NCI-H345 treated with DMSO at 0.1 percent for 48 hours (cell line): ENCODE results near the gene ENPP6.

Experiments used
- DNase-seq: peaks from one replicate; lab custom pipeline; 2025; ENCODE audit not compliant: unreplicated experiment; lab: John Stamatoyannopoulos, UW

The ENPP6 gene

GRCh38 chr4:184192933-184193332 lies 24.7 kb downstream of the ENPP6 start:
- DNase-seq, result no peak

- no peak for DNase-seq
These were observed 26.4 kb downstream of the ENPP6 start for GRCh38 chr4:184191267-184191666.

GRCh38 chr4:184190711-184191110 lies 27.0 kb downstream of the ENPP6 start:
- DNase-seq, result no peak

- no peak for DNase-seq
These were observed 27.7 kb downstream of the ENPP6 start for GRCh38 chr4:184189966-184190365.

- DNase-seq, result no peak
These were observed 29.0 kb downstream of the ENPP6 start for GRCh38 chr4:184188443-184189400.

- DNase-seq, result no peak
These were observed 40.4 kb downstream of the ENPP6 start for GRCh38 chr4:184177271-184177670.

GRCh38 chr4:184174571-184175488 lies 42.8 kb downstream of the ENPP6 start:
- no peak for DNase-seq

GRCh38 chr4:184171011-184171410 lies 46.7 kb downstream of the ENPP6 start:
- peak; percentile 29 for DNase-seq

- DNase-seq, result no peak
These were observed 48.3 kb downstream of the ENPP6 start for GRCh38 chr4:184169225-184169867.

- DNase-seq, result no peak
These were observed 49.2 kb downstream of the ENPP6 start for GRCh38 chr4:184168406-184169019.

- DNase-seq, result no peak
These were observed 50.1 kb downstream of the ENPP6 start for GRCh38 chr4:184167576-184167975.

- no peak for DNase-seq
These were observed 50.9 kb downstream of the ENPP6 start for GRCh38 chr4:184166736-184167135.

- DNase-seq, result no peak
These were observed 52.4 kb downstream of the ENPP6 start for GRCh38 chr4:184165291-184165690.

GRCh38 chr4:184163813-184164212 lies 53.9 kb downstream of the ENPP6 start:
- peak; percentile 1 for DNase-seq

- no peak for DNase-seq
These were observed 55.1 kb downstream of the ENPP6 start for GRCh38 chr4:184162596-184162995.

- no peak for DNase-seq
These were observed 60.4 kb downstream of the ENPP6 start for GRCh38 chr4:184157322-184157721.

GRCh38 chr4:184156163-184156920 lies 61.3 kb downstream of the ENPP6 start:
- DNase-seq, result no peak

- DNase-seq, result no peak
These were observed 63.5 kb downstream of the ENPP6 start for GRCh38 chr4:184154199-184154598.

- DNase-seq, result no peak
These were observed 63.9 kb downstream of the ENPP6 start for GRCh38 chr4:184153781-184154180.

- no peak for DNase-seq
These were observed 65.6 kb downstream of the ENPP6 start for GRCh38 chr4:184151988-184152485.
